Muscle layer of duodenum (tissue), 2 donors: ENCODE results near the gene B9D2.

ENCODE experiments used
- H3K27ac ChIP-seq: one replicate; pipeline ENCODE4 v1.7.0; 2013; ENCODE audit warnings: mild to moderate bottlenecking, low read length
- H3K27me3 ChIP-seq: one replicate; pipeline ENCODE4 v1.7.0; 2013; ENCODE audit warnings: low read depth, mild to moderate bottlenecking, control low read depth, low read length
- H3K36me3 ChIP-seq, 2 donors: one replicate each; pipeline ENCODE4 v1.7.0; 2013; ENCODE audit warnings: low read length in 2 of 2, control low read depth in 1 of 2, mild to moderate bottlenecking in 1 of 2; ENCODE audit not compliant: insufficient read depth in 2 of 2, control insufficient read depth in 1 of 2
- H3K4me1 ChIP-seq, 2 donors: one replicate each; pipeline ENCODE4 v1.7.0; 2013; ENCODE audit warnings: low read length in 2 of 2, mild to moderate bottlenecking in 2 of 2, control low read depth in 1 of 2, moderate library complexity in 1 of 2; ENCODE audit not compliant: insufficient read depth in 2 of 2, control insufficient read depth in 1 of 2
- H3K4me3 ChIP-seq, 2 donors: one replicate each; pipeline ENCODE4 v1.7.0; 2013; ENCODE audit warnings: low read length in 2 of 2, low read depth in 1 of 2, mild to moderate bottlenecking in 1 of 2
- H3K9me3 ChIP-seq, 2 donors: one replicate each; pipeline ENCODE4 v1.7.0; 2013; ENCODE audit warnings: low read length in 2 of 2, control low read depth in 1 of 2, mild to moderate bottlenecking in 1 of 2; ENCODE audit not compliant: control insufficient read depth in 1 of 2
- donor health status: healthy.

Gene B9D2

GRCh38 chr19:41307954-41308449, 55.9 kb downstream of the B9D2 start:
- H3K27ac ChIP-seq, result peak overlapping the region; percentile 98
- peaks cover 41 to 56% of the 10 kb centered on the region in 2 donors for H3K36me3 ChIP-seq
- peak overlapping the region in 1 of 2 donors; percentile 87 for H3K4me3 ChIP-seq
- H3K4me1 ChIP-seq, result peaks cover 19 to 63% of the 10 kb centered on the region in 2 donors
- no peaks in the 10 kb centered on the region for H3K9me3 ChIP-seq
- no peaks in the 10 kb centered on the region for H3K27me3 ChIP-seq

GRCh38 chr19:41307090-41307875, 56.7 kb downstream of the B9D2 start:
- Histone ChIP-seq H3K9me3 (no peaks in the 10 kb centered on the region), H3K27ac (peak overlapping the region; percentile 98), H3K4me3 (no peak overlapping the region), H3K4me1 (peaks cover 19 to 61% of the 10 kb centered on the region in 2 donors), H3K27me3 (no peaks in the 10 kb centered on the region), H3K36me3 (peaks cover 43 to 57% of the 10 kb centered on the region in 2 donors)

- Histone ChIP-seq H3K36me3 (peaks cover 51 to 64% of the 10 kb centered on the region in 2 donors), H3K4me1 (peaks cover 19 to 50% of the 10 kb centered on the region in 2 donors), H3K27me3 (no peaks in the 10 kb centered on the region), H3K9me3 (no peaks in the 10 kb centered on the region), H3K4me3 (no peak overlapping the region), H3K27ac (peak overlapping the region; percentile 98)
Measured at GRCh38 chr19:41305927-41306793, 57.8 kb downstream of the B9D2 start.

GRCh38 chr19:41304706-41305483, 59.1 kb downstream of the B9D2 start:
- no peak overlapping the region for H3K4me3 ChIP-seq
- H3K36me3 ChIP-seq, result peaks cover 61 to 64% of the 10 kb centered on the region in 2 donors

More at GRCh38 chr19:41304706-41305483, 59.1 kb downstream of the B9D2 start:
- Histone ChIP-seq H3K4me1 (peaks cover 23 to 56% of the 10 kb centered on the region in 2 donors), H3K27ac (no peak overlapping the region), H3K9me3 (no peaks in the 10 kb centered on the region), H3K27me3 (no peaks in the 10 kb centered on the region)
